GM12865 (cell line): ENCODE results near the gene EPHB1.
A peak's percentile ranks its signal among the peaks of the same experiment; 100 is the strongest.

ENCODE experiments used
- DNase-seq: peaks from one replicate; pipeline ENCODE4 v3.0.0; 2010; ENCODE audit warnings: low read depth
- H3K4me3 ChIP-seq: 2 replicates; pipeline ENCODE4 v1.5.1; 2011; ENCODE audit warnings: mild to moderate bottlenecking, low read depth, low read length, control low read depth
- TF ChIP-seq, protein P1 (sequence below): IDR thresholded peaks from 2 replicates; pipeline ENCODE4 v1.5.1; 2011; ENCODE audit warnings: low read length, control low read depth, low read depth, inconsistent platforms; ENCODE audit not compliant: insufficient read depth; ENCODE audit errors: missing control alignments

Gene EPHB1

DNA sequence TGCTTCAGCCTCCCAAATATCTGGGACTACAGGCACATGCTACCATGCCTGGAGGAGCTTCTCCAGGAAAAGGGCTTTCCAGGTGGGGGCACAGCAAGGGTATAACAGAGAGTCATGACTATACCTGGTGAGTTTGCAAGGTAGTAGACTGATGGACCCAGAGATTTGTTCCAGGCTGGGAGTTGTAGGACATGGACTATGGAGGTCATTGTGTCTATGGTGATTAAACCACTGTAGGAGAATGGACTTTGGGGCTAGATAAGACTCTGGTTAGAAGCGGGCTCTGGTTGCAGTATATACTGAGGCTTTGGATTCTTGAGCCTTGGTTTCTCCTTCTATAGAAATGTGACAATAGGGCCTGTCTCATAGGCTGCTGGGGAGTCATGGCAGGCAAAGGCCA lies 104.7 kb downstream of the EPHB1 start:
- no peak overlapping the region for H3K4me3 ChIP-seq
- TF ChIP-seq, protein P1, sequence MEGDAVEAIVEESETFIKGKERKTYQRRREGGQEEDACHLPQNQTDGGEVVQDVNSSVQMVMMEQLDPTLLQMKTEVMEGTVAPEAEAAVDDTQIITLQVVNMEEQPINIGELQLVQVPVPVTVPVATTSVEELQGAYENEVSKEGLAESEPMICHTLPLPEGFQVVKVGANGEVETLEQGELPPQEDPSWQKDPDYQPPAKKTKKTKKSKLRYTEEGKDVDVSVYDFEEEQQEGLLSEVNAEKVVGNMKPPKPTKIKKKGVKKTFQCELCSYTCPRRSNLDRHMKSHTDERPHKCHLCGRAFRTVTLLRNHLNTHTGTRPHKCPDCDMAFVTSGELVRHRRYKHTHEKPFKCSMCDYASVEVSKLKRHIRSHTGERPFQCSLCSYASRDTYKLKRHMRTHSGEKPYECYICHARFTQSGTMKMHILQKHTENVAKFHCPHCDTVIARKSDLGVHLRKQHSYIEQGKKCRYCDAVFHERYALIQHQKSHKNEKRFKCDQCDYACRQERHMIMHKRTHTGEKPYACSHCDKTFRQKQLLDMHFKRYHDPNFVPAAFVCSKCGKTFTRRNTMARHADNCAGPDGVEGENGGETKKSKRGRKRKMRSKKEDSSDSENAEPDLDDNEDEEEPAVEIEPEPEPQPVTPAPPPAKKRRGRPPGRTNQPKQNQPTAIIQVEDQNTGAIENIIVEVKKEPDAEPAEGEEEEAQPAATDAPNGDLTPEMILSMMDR: no peak
- DNase-seq: no peak

DNA sequence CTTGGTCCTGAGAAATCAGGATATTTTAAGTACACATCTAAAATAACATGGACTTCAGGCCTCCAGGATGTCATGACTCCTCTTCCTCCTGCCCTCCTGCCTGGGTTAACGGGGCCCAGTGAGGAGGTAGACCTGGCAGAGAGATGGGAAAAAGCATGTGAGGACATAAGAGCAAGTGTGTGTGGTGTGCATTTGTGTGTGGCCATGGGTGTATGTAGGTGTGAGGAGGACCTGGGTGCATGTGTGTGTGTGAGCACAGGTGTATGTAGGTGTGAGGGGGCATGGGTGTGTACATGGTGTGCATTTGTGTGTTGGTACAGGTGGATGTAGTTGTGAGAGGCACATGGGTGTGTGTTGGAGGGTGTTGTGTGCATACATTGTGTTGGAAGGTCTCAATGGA lies 105.4 kb downstream of the EPHB1 start:
- TF ChIP-seq, protein P1: no peak
- H3K4me3 ChIP-seq: no peak overlapping the region
- no peak for DNase-seq

DNA sequence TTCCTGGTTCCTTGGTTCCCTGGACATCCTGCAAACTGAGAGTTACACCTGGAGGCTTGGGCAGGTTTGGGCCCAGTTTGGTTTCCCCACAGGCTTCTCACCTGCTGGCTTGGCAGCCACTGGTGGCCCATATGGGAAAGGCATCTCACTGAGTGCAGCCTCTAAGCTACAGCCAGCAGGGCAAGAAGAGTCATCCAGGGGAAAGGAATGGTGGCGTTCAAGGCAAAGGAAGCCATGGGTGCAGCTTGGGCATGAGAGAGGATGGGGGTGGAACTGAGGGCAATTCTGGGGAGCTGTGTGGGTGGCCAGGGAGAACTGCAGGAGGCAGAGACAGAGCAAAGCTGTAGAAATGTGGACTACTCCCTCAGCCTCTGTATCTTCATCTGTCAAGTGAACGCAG lies 106.4 kb downstream of the EPHB1 start:
- H3K4me3 ChIP-seq: no peak overlapping the region
- TF ChIP-seq, protein P1: no peak
- no peak for DNase-seq

DNA sequence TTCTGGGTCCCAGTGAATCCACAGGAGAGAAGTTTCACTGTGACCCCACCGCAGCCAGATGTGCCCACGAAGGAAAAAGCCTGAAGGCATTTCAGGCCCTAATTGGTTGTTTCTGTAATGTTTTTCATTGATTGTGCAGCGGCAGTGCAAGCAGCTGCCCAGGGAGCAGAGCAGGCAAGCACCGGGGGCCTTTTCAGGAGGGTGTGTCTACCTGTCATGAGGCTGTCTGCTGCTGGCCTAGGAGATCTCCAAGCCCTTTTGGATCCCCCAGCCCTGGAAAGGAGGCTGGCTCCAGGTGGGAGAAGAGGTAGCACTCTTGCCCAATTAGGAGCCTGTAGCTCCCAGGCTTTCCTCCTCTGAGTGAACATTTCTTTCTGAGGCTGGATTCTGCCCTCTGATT lies 108.8 kb downstream of the EPHB1 start:
- TF ChIP-seq, protein P1: no peak
- DNase-seq: no peak
- H3K4me3 ChIP-seq: no peak overlapping the region

DNA sequence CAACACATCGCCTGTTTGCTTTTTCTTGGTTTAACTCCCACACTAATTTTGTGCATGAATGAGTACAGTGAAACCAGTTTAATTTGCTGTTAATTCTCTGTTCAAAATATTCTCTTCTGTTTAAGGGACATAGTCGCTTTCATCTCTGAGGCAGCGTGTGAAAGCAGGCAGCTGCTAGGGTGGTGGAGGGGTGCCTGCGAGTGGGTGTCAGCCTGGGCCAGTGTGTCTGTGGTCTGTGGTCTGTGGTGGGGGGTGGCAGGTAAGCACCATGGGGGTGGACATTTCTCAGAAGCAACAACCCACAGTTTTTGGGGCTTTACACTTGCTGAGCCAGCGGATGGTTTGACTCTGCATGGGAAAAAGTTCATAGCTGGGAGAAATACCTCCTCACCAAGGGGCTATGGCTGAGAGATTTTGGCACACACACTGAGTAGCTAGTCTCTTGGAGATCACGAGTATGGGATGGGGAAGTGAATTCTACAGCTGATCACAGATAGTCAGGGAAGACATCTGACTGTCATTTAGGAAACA lies 109.2 kb downstream of the EPHB1 start:
- peak; percentile 86 for DNase-seq
- TF ChIP-seq, protein P1: no peak
- no peak overlapping the region for H3K4me3 ChIP-seq

- TF ChIP-seq, protein P1: no peak
- DNase-seq: peak; percentile 13
- no peak overlapping the region for H3K4me3 ChIP-seq
Observed at GRCh38 chr3:134904776-134905646, 110.0 kb downstream of the EPHB1 start.

DNA sequence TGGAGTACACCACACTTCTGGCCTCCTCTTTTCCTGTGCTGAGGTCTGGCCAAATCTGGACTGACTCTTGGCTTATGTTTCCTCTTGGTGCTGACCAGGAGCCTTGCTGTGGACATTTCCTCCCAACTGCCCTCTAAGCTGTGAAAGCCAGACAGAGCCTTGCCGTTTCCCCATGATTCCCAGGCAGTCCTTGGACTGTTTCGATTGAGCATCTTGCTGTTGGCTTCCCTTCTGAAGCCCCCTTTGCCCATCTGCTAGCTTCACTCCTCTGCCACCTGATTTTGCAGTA lies 110.5 kb downstream of the EPHB1 start:
- no peak for DNase-seq
- H3K4me3 ChIP-seq: no peak overlapping the region
- TF ChIP-seq, protein P1: no peak
